CD4-positive, CD25-positive, alpha-beta regulatory T cell (primary cell): ENCODE data around the gene SERPINI1. TPM values are rescaled to one million over a fixed set of nuclear protein-coding genes. Genes with fewer than 3 reads are reported as not detected.

ENCODE experiments used
- polyA plus RNA-seq, 4 donors: library from polyadenylated mRNA; unstranded; fragments of 300-500 nt; fragmentation: Illumina TruSeq; gene quantifications; one replicate each; pipeline ENCODE4 v1.2.3, GENCODE V29; 2021
- total RNA-seq: library from RNA; stranded (reverse); gene quantifications from one replicate; pipeline ENCODE4 v1.2.3, GENCODE V29; 2022

SERPINI1 gene
- total and polyA plus RNA-seq, 5 donors from 2014 or later = 2.4 to 17.8 (median 13.2) TPM

Other genes starting within 250 kb of the SERPINI1 start
- gene WDR49, start 81.8 kb upstream of the SERPINI1 start, total RNA-seq = 0.79 TPM
- not detected for gene WDR49, start 81.8 kb upstream of the SERPINI1 start, polyA plus RNA-seq
- 69.9 TPM for gene PDCD10, start 829 bp upstream of the SERPINI1 start, total RNA-seq
- gene PDCD10, start 829 bp upstream of the SERPINI1 start, polyA plus RNA-seq = 100 to 1,000 TPM; 112 to 157 (median 132) TPM